Ascending aorta (tissue), 2 donors: ENCODE results near the gene AGAP1. TPM values are rescaled to one million over a fixed set of nuclear protein-coding genes. Genes with fewer than 3 reads are reported as not detected.
"Not testable (repeated sequence)": the region's sequence is repeated elsewhere in the genome, so short reads cannot be mapped to it uniquely, and the experiment has no call there.

Experiments
- DNase-seq, 2 donors: peaks; one replicate each; pipeline ENCODE4 v3.0.0-alpha.2; 2019; ENCODE audit warnings: low spot score in 2 of 2
- H3K27ac ChIP-seq, 2 donors: fragments of 200-600 bp; sonication (generic); one replicate each; pipeline ENCODE4 v1.5.1; 2016 to 2017; ENCODE audit warnings: mild to moderate bottlenecking in 1 of 2
- H3K27me3 ChIP-seq: fragments of 200-600 bp; sonication (generic); one replicate; pipeline ENCODE4 v1.5.1; 2017
- H3K36me3 ChIP-seq, 2 donors: fragments of 200-600 bp; sonication (generic); one replicate each; pipeline ENCODE4 v1.5.1; 2016
- H3K4me1 ChIP-seq, 2 donors: fragments of 200-600 bp; sonication (generic); one replicate each; pipeline ENCODE4 v1.5.1; 2016 to 2017; ENCODE audit warnings: mild to moderate bottlenecking in 1 of 2
- H3K4me3 ChIP-seq, 2 donors: fragments of 200-600 bp; sonication (generic); one replicate each; pipeline ENCODE4 v1.5.1; 2016 to 2017; ENCODE audit warnings: mild to moderate bottlenecking in 1 of 2
- H3K9me3 ChIP-seq, 2 donors: fragments of 200-600 bp; sonication (generic); one replicate each; pipeline ENCODE4 v1.5.1; 2016
- CTCF ChIP-seq, 3 experiments: fragments of 200-600 bp in 2 of 3; fragments of 450-650 bp in 1 of 3; sonication (generic) in 2 of 3; IDR thresholded peaks; one replicate each; pipeline ENCODE4 v1.5.1; 2016 to 2019; ENCODE audit warnings: antibody characterized with exemption in 3 of 3, mild to moderate bottlenecking in 1 of 3, moderate library complexity in 1 of 3
- intact Hi-C: fragments of 100-400 bp; cut with DNase I; formaldehyde crosslinking; loops from one replicate; pipeline ENCODE4 v1.15.1; 2023
- total RNA-seq: library from RNA; depleted of rRNA; stranded (reverse); fragments of >200 nt; gene quantifications from one replicate; pipeline ENCODE4 v1.1.0, GENCODE V29; 2016

AGAP1 gene
- total RNA-seq, 1 donor from 2014 or later, result 19.7 TPM

GRCh38 chr2:235757212-235757611 lies 263.4 kb downstream of the AGAP1 start:
- no peak for DNase-seq
- no peaks in the 10 kb centered on the region for H3K27me3 ChIP-seq
- H3K4me3 ChIP-seq, result no peak overlapping the region
- H3K27ac ChIP-seq, result no peak overlapping the region
- no peaks in the 10 kb centered on the region for H3K9me3 ChIP-seq
- no peaks in the 10 kb centered on the region for H3K4me1 ChIP-seq
- no peak for TF ChIP-seq CTCF (IDR thresholded peaks at IDR 0.05)
- H3K36me3 ChIP-seq, result peaks cover 0 to 4% of the 10 kb centered on the region in 2 donors
- intact Hi-C loops, result no loop called here

- no peaks in the 10 kb centered on the region for H3K4me1 ChIP-seq
- TF ChIP-seq CTCF (IDR thresholded peaks at IDR 0.05), result no peak
- no peak overlapping the region for H3K27ac ChIP-seq
- DNase-seq, result no peak
- no peaks in the 10 kb centered on the region for H3K9me3 ChIP-seq
- no peaks in the 10 kb centered on the region for H3K27me3 ChIP-seq
- peaks cover 0 to 4% of the 10 kb centered on the region in 2 donors for H3K36me3 ChIP-seq
- H3K4me3 ChIP-seq, result no peak overlapping the region
- intact Hi-C loops, result no loop called here
Measured at GRCh38 chr2:235757640-235758039, 263.8 kb downstream of the AGAP1 start.

- no peak overlapping the region for H3K4me3 ChIP-seq
- intact Hi-C loops, result no loop called here
- H3K36me3 ChIP-seq, result no peaks in the 10 kb centered on the region
- no peaks in the 10 kb centered on the region for H3K9me3 ChIP-seq
- TF ChIP-seq CTCF (IDR thresholded peaks at IDR 0.05), result no peak
- no peak overlapping the region for H3K27ac ChIP-seq
- H3K27me3 ChIP-seq, result no peaks in the 10 kb centered on the region
- H3K4me1 ChIP-seq, result peaks cover 0 to 2% of the 10 kb centered on the region in 2 donors
- DNase-seq, result no peak
Measured at GRCh38 chr2:235762832-235763598, 269.2 kb downstream of the AGAP1 start.

- no peak for TF ChIP-seq CTCF (IDR thresholded peaks at IDR 0.05)
- H3K4me1 ChIP-seq, result peaks cover 0 to 2% of the 10 kb centered on the region in 2 donors
- DNase-seq, result no peak
- no peaks in the 10 kb centered on the region for H3K27me3 ChIP-seq
- no peak overlapping the region for H3K4me3 ChIP-seq
- H3K9me3 ChIP-seq, result no peaks in the 10 kb centered on the region
- no peaks in the 10 kb centered on the region for H3K36me3 ChIP-seq
- H3K27ac ChIP-seq, result no peak overlapping the region
- intact Hi-C loops, result no loop called here
Measured at GRCh38 chr2:235763816-235764215, 270.0 kb downstream of the AGAP1 start.

- intact Hi-C loops, result not testable (repeated sequence)
Measured at GRCh38 chr2:235764478-235764877, 270.6 kb downstream of the AGAP1 start.

GRCh38 chr2:235765181-235765820 lies 271.5 kb downstream of the AGAP1 start:
- H3K27ac ChIP-seq, result no peak overlapping the region
- no peaks in the 10 kb centered on the region for H3K36me3 ChIP-seq
- no peaks in the 10 kb centered on the region for H3K9me3 ChIP-seq
- H3K4me3 ChIP-seq, result no peak overlapping the region
- H3K4me1 ChIP-seq, result peaks cover 0 to 2% of the 10 kb centered on the region in 2 donors
- no peak for TF ChIP-seq CTCF (IDR thresholded peaks at IDR 0.05)
- DNase-seq, result no peak
- no peaks in the 10 kb centered on the region for H3K27me3 ChIP-seq
- intact Hi-C loops, result loop anchor here (5.0 kb wide), 1 partner anchor 417 kb away; no protein-coding TSS in a partner anchor

More at GRCh38 chr2:235764478-235764877, 270.6 kb downstream of the AGAP1 start:
- not testable (repeated sequence) for H3K4me3 ChIP-seq, H3K36me3 ChIP-seq, H3K27me3 ChIP-seq, H3K27ac ChIP-seq, DNase-seq, H3K9me3 ChIP-seq, H3K4me1 ChIP-seq
